Body of pancreas (tissue), 4 donors: ENCODE data around the gene UCK1.

ENCODE experiments used
- POLR2A ChIP-seq, 3 donors: fragments of 450-650 bp; IDR thresholded peaks; one replicate each; pipeline ENCODE4 v1.6.1; 2016; ENCODE audit warnings: antibody characterized with exemption in 3 of 3, mild to moderate bottlenecking in 2 of 3
- TF ChIP-seq, protein P1 (sequence below), 7 experiments: fragments of 450-650 bp in 4 of 7; fragments of 200-600 bp in 3 of 7; sonication (generic) in 3 of 7; IDR thresholded peaks; one replicate each; pipeline ENCODE4 v1.5.1; 2016 to 2019; ENCODE audit warnings: antibody characterized with exemption in 7 of 7

DNA sequence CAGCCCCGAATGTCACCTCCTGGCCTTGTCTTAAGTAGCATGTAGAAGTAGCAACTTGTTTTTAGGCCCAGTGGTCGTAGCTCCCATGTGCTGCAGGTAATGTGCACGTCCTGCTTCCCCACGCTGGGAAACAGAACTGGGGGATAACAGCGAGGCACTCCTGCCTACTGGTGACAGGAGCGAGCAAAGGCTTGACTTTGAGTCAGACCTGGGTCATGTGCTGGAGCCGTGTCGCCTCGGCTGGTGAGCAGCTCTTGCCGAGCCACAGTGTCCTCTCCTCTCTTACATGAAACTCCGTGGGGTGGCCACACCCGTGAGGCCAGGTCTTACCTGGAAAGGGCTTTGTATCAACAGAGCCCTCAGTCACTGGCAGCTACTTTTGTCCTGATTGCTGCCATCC lies 45.9 kb downstream of the UCK1 start:
- TF ChIP-seq, protein P1, sequence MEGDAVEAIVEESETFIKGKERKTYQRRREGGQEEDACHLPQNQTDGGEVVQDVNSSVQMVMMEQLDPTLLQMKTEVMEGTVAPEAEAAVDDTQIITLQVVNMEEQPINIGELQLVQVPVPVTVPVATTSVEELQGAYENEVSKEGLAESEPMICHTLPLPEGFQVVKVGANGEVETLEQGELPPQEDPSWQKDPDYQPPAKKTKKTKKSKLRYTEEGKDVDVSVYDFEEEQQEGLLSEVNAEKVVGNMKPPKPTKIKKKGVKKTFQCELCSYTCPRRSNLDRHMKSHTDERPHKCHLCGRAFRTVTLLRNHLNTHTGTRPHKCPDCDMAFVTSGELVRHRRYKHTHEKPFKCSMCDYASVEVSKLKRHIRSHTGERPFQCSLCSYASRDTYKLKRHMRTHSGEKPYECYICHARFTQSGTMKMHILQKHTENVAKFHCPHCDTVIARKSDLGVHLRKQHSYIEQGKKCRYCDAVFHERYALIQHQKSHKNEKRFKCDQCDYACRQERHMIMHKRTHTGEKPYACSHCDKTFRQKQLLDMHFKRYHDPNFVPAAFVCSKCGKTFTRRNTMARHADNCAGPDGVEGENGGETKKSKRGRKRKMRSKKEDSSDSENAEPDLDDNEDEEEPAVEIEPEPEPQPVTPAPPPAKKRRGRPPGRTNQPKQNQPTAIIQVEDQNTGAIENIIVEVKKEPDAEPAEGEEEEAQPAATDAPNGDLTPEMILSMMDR (IDR thresholded peaks at IDR 0.05): no peak
- TF ChIP-seq POLR2A (IDR thresholded peaks at IDR 0.05): no peak
